ENCODE measurements around the gene ST3GAL4.

ST3GAL4 gene

DNA sequence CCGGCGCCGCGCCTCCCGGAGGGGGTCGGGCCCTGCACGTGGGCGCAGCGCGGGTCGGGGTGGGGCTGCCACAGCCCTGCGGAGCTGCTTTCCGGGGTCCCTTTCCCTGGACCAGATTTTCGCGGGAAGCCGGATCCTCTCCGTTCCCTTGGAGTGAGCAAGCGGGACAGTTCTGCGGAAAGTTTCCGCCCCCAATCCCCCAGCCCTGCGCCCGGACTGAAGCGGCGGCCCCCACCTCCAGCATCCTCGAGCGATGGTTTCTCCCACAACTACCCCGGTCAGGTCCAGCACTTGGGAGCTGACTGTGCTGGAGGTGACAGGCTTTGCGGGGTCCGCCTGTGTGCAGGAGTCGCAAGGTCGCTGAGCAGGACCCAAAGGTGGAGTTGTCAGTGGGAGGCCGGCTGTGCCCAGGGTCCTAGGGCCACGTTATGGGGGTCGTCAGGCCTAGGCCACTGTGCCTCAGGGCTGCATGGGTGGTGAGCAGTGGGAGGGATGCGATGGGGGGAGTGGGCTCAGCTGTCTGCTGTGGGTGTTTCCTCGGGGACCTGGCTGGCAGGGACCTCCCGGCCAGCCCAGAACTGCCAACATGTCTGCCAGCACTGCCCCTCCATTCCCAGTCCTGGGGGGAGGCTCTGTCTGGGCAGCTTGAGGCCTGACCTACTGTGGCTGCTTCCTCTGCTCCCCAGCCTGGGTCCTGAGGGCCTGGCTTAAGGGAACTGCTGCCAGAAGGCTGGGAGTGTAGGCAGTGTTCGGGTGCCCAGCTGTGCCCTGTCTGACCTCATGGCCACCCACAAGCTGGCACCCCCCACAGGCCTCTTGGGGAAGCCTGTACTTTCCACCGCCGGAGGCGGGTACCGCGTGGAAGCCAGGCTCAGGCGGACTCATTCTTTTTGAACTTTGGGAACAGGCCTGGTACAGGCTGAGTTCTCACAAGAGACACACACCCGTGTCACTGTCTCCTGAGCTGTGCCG lies 726 bp downstream of the ST3GAL4 start:
- no peaks in the 10 kb centered on the region for H3K27me3 ChIP-seq
- H3K36me3 ChIP-seq, result no peaks in the 10 kb centered on the region
- H3K9me3 ChIP-seq, result no peaks in the 10 kb centered on the region
- peak overlapping the region; percentile 93 to 99 for H3K4me3 ChIP-seq (ENCODE audit: low read depth in 1 of 2, low read length in 1 of 2)
- H3K27ac ChIP-seq, result peak overlapping the region; percentile 84
- TF ChIP-seq, protein P1, sequence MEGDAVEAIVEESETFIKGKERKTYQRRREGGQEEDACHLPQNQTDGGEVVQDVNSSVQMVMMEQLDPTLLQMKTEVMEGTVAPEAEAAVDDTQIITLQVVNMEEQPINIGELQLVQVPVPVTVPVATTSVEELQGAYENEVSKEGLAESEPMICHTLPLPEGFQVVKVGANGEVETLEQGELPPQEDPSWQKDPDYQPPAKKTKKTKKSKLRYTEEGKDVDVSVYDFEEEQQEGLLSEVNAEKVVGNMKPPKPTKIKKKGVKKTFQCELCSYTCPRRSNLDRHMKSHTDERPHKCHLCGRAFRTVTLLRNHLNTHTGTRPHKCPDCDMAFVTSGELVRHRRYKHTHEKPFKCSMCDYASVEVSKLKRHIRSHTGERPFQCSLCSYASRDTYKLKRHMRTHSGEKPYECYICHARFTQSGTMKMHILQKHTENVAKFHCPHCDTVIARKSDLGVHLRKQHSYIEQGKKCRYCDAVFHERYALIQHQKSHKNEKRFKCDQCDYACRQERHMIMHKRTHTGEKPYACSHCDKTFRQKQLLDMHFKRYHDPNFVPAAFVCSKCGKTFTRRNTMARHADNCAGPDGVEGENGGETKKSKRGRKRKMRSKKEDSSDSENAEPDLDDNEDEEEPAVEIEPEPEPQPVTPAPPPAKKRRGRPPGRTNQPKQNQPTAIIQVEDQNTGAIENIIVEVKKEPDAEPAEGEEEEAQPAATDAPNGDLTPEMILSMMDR (IDR thresholded peaks at IDR 0.05), result peak; percentile 23
- peaks cover 70 to 73% of the 10 kb centered on the region in 2 experiments for H3K4me1 ChIP-seq (ENCODE audit: control insufficient read depth in 1 of 2, insufficient read depth in 1 of 2, low read depth in 1 of 2, low read length in 1 of 2)

DNA sequence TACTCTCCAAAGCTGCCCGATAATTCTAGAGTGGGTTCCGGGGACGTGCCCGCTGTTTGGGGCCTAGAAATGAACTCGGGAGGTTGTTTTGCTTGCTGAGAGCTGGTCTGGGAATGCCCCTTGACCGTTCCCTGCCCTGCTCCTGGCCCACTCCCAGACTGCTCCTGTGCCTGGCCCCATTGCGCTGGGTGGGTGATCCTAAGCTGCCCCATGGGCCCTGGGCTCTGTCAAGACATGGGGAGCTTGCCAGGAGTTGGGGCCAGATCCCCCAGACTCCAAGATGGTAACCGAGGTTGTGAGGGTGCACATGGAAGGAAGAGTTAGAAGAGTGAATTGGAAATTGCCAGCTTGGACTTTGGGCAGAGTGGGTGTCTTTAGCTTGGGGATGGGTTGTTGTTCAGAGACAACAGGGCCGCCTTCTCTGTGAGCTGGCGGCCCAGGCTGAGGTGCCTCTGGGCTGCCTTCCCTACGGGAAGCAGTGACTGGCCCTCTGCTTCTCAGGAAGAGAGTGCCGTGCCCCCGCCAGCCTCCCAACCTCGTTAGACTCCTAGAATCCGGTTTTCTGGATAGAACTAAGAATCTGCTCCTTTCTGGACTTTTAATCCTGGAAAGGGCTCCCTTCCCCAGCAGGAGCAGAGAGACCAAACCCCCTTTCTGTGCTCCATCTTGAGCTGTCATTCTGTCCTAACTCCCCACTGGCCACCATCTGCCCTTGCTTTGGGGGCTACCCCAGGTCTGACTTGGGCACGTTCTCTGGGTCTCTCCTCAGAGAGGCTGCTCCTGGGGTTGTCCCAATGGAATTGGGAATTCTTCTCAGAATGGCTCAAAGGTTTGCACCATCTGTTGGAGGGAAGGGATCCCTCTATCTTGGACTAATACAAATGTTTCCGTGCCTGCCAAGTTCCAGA lies 1.8 kb downstream of the ST3GAL4 start:
- Histone ChIP-seq H3K9me3 (no peaks in the 10 kb centered on the region), H3K4me3 (ENCODE audit: low read depth in 1 of 2, low read length in 1 of 2) (peak overlapping the region; percentile 93 to 99), H3K4me1 (ENCODE audit: control insufficient read depth in 1 of 2, insufficient read depth in 1 of 2, low read depth in 1 of 2, low read length in 1 of 2) (peaks cover 59 to 66% of the 10 kb centered on the region in 2 experiments), H3K36me3 (peaks cover 2% of the 10 kb centered on the region), H3K27me3 (no peaks in the 10 kb centered on the region), H3K27ac (peak overlapping the region; percentile 84)
- TF ChIP-seq, protein P1 (IDR thresholded peaks at IDR 0.05), result no peak

DNA sequence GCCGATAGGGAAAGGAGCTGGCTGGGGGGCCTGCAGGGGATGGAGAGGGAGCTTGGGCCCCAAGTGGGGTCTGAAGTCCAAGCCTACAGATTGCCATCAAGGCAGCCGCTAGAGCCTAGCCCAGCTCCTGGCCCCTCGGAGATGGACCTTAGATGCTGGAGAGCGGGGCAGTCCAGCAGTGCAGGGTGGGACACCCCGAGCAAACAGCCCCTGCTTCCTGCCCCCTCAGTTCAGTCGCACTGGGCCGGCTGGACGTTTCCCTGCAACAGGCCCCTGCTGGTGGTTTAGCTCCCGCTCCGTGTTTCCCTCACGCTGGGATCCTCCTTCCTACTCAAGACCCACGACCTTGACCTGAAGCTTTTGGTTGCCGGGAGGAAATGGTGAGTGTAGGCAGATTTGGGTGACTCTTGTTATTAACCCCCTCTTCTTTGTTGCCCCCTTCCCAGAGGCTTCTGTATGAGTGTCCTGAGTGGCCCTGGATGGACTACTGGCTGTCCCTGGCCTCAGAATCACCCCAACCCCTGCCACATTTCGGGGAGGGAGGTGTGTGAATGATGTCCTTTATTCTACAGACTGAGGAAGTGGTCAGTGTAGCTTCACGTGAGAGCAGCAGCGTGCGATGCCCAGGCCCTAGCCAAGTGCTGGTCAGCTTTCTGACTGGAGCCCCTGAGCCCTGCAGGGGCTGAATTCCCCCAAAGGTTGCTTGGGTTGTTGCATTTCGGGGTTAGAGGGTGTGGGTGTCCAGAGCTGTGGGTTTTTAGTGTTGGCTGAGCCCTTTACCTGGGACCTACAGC lies 2.7 kb downstream of the ST3GAL4 start:
- Histone ChIP-seq H3K36me3 (peaks cover 6% of the 10 kb centered on the region), H3K27me3 (no peaks in the 10 kb centered on the region), H3K27ac (peak overlapping the region; percentile 46), H3K4me1 (ENCODE audit: control insufficient read depth in 1 of 2, insufficient read depth in 1 of 2, low read depth in 1 of 2, low read length in 1 of 2) (peaks cover 50 to 58% of the 10 kb centered on the region in 2 experiments), H3K9me3 (no peaks in the 10 kb centered on the region), H3K4me3 (ENCODE audit: low read depth in 1 of 2, low read length in 1 of 2) (peak overlapping the region in 1 of 2 experiments; percentile 99)
- TF ChIP-seq, protein P1 (IDR thresholded peaks at IDR 0.05), result no peak

DNA sequence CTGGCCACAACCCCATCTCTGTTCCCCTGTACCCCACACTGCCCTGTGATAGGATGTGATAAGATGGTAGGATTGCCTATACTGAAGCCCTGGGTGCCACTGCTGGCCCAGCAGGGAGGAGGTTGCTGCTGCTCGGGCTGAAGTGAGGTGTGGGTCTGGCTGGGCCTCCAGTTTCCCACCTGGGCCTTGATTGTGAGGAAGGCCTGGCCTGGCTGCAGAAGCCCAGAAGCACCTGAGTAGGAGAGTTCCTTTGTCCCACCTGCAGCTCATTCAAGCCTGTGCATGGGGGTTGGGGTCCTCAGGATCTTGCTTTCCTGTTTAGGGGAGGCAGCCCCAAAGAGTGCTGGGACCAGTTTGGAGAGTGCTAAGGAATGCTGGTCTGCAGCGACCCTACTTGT lies 3.3 kb downstream of the ST3GAL4 start:
- Histone ChIP-seq H3K36me3 (peaks cover 6% of the 10 kb centered on the region), H3K9me3 (no peaks in the 10 kb centered on the region), H3K4me1 (ENCODE audit: control insufficient read depth in 1 of 2, insufficient read depth in 1 of 2, low read depth in 1 of 2, low read length in 1 of 2) (peaks cover 47 to 53% of the 10 kb centered on the region in 2 experiments)

More for the DNA sequence above, 3.3 kb downstream of the ST3GAL4 start:
- no peaks in the 10 kb centered on the region for H3K27me3 ChIP-seq
- peak overlapping the region; percentile 46 for H3K27ac ChIP-seq
- no peak overlapping the region for H3K4me3 ChIP-seq (ENCODE audit: low read depth in 1 of 2, low read length in 1 of 2)
- TF ChIP-seq, protein P1 (IDR thresholded peaks at IDR 0.05), result no peak
